HG03045 (cell line): ENCODE measurements around the gene STON1.
"Not testable (repeated sequence)": the region's sequence is repeated elsewhere in the genome, so short reads cannot be mapped to it uniquely, and the experiment has no call there.

Experiments used
- ATAC-seq: cut with Tn5 transposase; IDR thresholded peaks from one replicate; pipeline ENCODE4 v1.9.1; 2021; ENCODE audit warnings: mild to moderate bottlenecking, moderate library complexity; ENCODE audit not compliant: unreplicated experiment

The STON1 gene

GRCh38 chr2:48613211-48613610, 83.3 kb downstream of the STON1 start:
- ATAC-seq = no peak

DNA sequence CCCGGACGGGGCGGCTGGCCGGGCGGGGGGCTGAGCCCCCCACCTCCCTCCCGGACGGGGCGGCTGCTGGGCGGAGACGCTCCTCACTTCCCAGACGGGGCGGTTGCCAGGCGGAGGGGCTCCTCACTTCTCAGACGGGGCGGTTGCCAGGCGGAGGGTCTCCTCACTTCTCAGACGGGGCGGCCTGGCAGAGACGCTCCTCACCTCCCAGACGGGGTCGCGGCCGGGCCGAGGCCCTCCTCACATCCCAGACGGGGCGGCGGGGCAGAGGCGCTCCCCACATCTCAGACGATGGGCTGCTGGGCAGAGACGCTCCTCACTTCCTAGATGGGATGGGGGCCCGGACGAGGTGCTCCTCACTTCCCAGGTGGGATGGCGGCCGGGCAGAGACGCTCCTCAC, 84.6 kb downstream of the STON1 start:
- not testable (repeated sequence) for ATAC-seq

GRCh38 chr2:48617618-48618017, 87.7 kb downstream of the STON1 start, which contains the start of gene GTF2A1L:
Gene GTF2A1L (plus strand): TSS chr2:48617856. CDS start chr2:48617875, 19 bp downstream.
- no peak for ATAC-seq

- no peak for ATAC-seq
These were observed 89.6 kb downstream of the STON1 start for GRCh38 chr2:48619526-48619925.

- ATAC-seq = no peak
These were observed 90.7 kb downstream of the STON1 start for GRCh38 chr2:48620604-48621003.

- not testable (repeated sequence) for ATAC-seq
These were observed 92.7 kb downstream of the STON1 start for GRCh38 chr2:48622691-48623090.

- no peak for ATAC-seq
These were observed 94.7 kb downstream of the STON1 start for GRCh38 chr2:48624696-48625095.

- no peak for ATAC-seq
These were observed 96.1 kb downstream of the STON1 start for GRCh38 chr2:48626047-48626446.

DNA sequence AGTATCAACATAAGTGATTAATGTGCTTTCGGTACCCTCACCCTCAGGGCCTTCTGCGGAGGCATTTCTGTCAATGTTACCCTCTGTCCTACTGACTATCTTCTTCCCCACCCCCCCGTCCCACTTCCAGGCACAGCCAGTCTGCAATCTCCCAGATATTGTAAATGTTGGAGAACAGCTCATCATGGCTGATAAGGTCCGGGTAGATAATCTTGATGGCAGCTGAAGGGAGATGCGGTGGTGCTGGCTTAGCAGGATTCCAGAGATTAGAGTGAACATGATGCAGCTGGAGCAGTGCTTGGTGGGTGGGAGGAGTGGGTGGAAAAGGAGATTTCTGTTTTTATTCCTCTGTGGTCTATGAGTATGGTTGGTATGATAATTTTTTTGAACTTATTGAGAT, 103.2 kb downstream of the STON1 start:
- no peak for ATAC-seq

DNA sequence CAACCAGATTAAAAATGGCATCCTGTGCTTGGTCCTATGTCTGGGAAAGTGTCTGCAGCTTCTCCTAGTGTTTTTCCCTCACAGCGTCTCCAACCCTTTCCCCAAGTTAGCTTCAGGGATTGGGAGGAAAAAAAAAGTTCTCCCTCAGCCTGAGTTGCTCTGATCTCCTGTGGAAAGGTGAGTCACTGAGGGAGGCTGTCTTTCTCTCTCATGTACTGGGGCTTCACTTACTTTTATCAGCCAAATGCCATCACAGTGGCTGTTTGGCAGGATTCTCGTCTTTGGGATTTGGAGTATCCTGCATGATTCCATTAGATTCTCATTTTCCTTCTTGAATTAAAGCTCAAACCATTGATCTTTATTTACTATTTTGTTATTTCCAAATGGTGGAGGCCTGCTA, 105.8 kb downstream of the STON1 start:
- no peak for ATAC-seq

DNA sequence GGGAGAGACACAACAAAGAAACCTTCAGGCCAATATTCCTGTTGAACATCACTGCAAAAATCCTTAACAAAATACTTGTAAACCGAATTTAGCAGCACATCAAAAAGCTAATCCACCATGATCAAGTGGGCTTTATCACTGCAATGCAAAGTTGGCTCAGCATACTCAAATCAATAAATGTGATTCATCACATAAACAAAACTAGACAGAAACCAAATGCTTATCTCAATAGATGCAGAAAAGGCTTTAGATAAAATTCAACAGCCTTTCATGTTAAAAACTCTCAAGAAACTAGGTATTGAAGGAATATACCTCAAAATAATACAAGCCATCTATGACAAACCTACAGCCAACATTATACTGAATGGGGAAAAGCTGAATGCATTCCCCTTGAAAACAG, 108.3 kb downstream of the STON1 start:
- ATAC-seq = no peak
